ENCODE measurements around the gene LYSMD2. TPM values are rescaled to one million over a fixed set of nuclear protein-coding genes. Genes with fewer than 3 reads are reported as not detected.
A peak's percentile ranks its signal among the peaks of the same experiment; 100 is the strongest.
"Not testable (repeated sequence)": the region's sequence is repeated elsewhere in the genome, so short reads cannot be mapped to it uniquely, and the experiment has no call there.

LYSMD2 gene
- total RNA-seq = 4.0 and 5.0 TPM in 2 replicates
- long read RNA-seq, partial matches to known transcripts = 0 of 1 reads
- long read RNA-seq, other reads (novel, unspliced or antisense) = 1 of 1 reads

- peak within 1 kb of the TSS; percentile 72 for H3K4me3 Mint-ChIP-seq (ENCODE audit: low read depth)
- H3K4me1 Mint-ChIP-seq (ENCODE audit: low read depth) = peaks cover 7% of the 10 kb centered on the region
- no peaks in the 10 kb centered on the region for H3K9me3 Mint-ChIP-seq (ENCODE audit: low read depth)
- H3K36me3 Mint-ChIP-seq (ENCODE audit: insufficient read depth) = no peaks in the 10 kb centered on the region
- DNase-seq (ENCODE audit: low spot score, unreplicated experiment) = peak; percentile 17
- TF ChIP-seq CTCF (IDR thresholded peaks at IDR 0.05; ENCODE audit: unreplicated experiment) = no peak
- H3K27ac Mint-ChIP-seq = peak within 1 kb of the TSS; percentile 21
- peaks cover 55% of the 10 kb centered on the region for H3K27me3 Mint-ChIP-seq
These were observed at the start of gene LYSMD2 for GRCh38 chr15:51737522-51738305. LYSMD2 (minus strand) TSS chr15:51737655; CDS start chr15:51737622, 33 bp downstream.

GRCh38 chr15:51787130-51787529 is 49.7 kb upstream of the LYSMD2 start:
- H3K36me3 Mint-ChIP-seq (ENCODE audit: insufficient read depth); DNase-seq (ENCODE audit: low spot score, unreplicated experiment); H3K27ac Mint-ChIP-seq; H3K4me3 Mint-ChIP-seq (ENCODE audit: low read depth); H3K27me3 Mint-ChIP-seq; H3K4me1 Mint-ChIP-seq (ENCODE audit: low read depth): not testable (repeated sequence)
- H3K9me3 Mint-ChIP-seq (ENCODE audit: low read depth) = peaks cover 10% of the 10 kb centered on the region

- TF ChIP-seq CTCF (IDR thresholded peaks at IDR 0.05; ENCODE audit: unreplicated experiment) = no peak
- Mint-ChIP-seq H3K4me1 (ENCODE audit: low read depth) (no peaks in the 10 kb centered on the region), H3K4me3 (ENCODE audit: low read depth) (no peak overlapping the region), H3K36me3 (ENCODE audit: insufficient read depth) (peaks cover 8% of the 10 kb centered on the region), H3K27ac (no peak overlapping the region), H3K27me3 (no peaks in the 10 kb centered on the region), H3K9me3 (ENCODE audit: low read depth) (no peaks in the 10 kb centered on the region)
- no peak for DNase-seq (ENCODE audit: low spot score, unreplicated experiment)
These were observed 46.5 kb upstream of the LYSMD2 start for GRCh38 chr15:51783967-51784366.

- Mint-ChIP-seq H3K4me1 (ENCODE audit: low read depth) (no peaks in the 10 kb centered on the region), H3K36me3 (ENCODE audit: insufficient read depth) (peaks cover 5% of the 10 kb centered on the region), H3K27ac (no peak overlapping the region), H3K27me3 (no peaks in the 10 kb centered on the region), H3K9me3 (ENCODE audit: low read depth) (no peaks in the 10 kb centered on the region), H3K4me3 (ENCODE audit: low read depth) (no peak overlapping the region)
- peak; percentile 53 for TF ChIP-seq CTCF (IDR thresholded peaks at IDR 0.05; ENCODE audit: unreplicated experiment)
- no peak for DNase-seq (ENCODE audit: low spot score, unreplicated experiment)
These were observed 45.0 kb upstream of the LYSMD2 start for GRCh38 chr15:51782357-51782896.

GRCh38 chr15:51781506-51781905 is 44.1 kb upstream of the LYSMD2 start:
- H3K4me1 Mint-ChIP-seq (ENCODE audit: low read depth) = no peaks in the 10 kb centered on the region
- H3K9me3 Mint-ChIP-seq (ENCODE audit: low read depth) = no peaks in the 10 kb centered on the region
- TF ChIP-seq CTCF (IDR thresholded peaks at IDR 0.05; ENCODE audit: unreplicated experiment) = no peak
- H3K36me3 Mint-ChIP-seq (ENCODE audit: insufficient read depth) = peaks cover 5% of the 10 kb centered on the region
- H3K4me3 Mint-ChIP-seq (ENCODE audit: low read depth) = no peak overlapping the region
- H3K27me3 Mint-ChIP-seq = no peaks in the 10 kb centered on the region
- DNase-seq (ENCODE audit: low spot score, unreplicated experiment) = no peak
- H3K27ac Mint-ChIP-seq = no peak overlapping the region

Measured in progenitor cell of endocrine pancreas (in vitro differentiated cells).